Ramos (cell line): Measurements from ENCODE around the gene ENAH.

Experiments
- in situ Hi-C: fragments of 300-500 bp; cut with MboI; formaldehyde crosslinking; loops from one replicate; pipeline ENCODE4 v1.14.3; 2022; ENCODE audit warnings: low sequenced_read_pairs; ENCODE audit not compliant: unreplicated experiment

The ENAH gene

GRCh38 chr1:225509376-225509707 lies 143.6 kb downstream of the ENAH start:
- in situ Hi-C loops, result no loop called here

GRCh38 chr1:225508538-225509375 lies 144.2 kb downstream of the ENAH start:
- in situ Hi-C loops, result no loop called here

GRCh38 chr1:225506727-225507126 lies 146.2 kb downstream of the ENAH start:
- in situ Hi-C loops, result no loop called here

- in situ Hi-C loops, result no loop called here
Observed at GRCh38 chr1:225504776-225505175, 148.1 kb downstream of the ENAH start.

GRCh38 chr1:225500624-225501192 lies 152.2 kb downstream of the ENAH start:
- in situ Hi-C loops, result no loop called here

- in situ Hi-C loops, result no loop called here
Observed at GRCh38 chr1:225498549-225499136, 154.3 kb downstream of the ENAH start.

- in situ Hi-C loops, result no loop called here
Observed at GRCh38 chr1:225494789-225495359, 158.0 kb downstream of the ENAH start.

- in situ Hi-C loops, result no loop called here
Observed at GRCh38 chr1:225493591-225494246, 159.2 kb downstream of the ENAH start.

GRCh38 chr1:225488676-225489075 lies 164.2 kb downstream of the ENAH start:
- in situ Hi-C loops, result no loop called here

GRCh38 chr1:225486856-225487255 lies 166.1 kb downstream of the ENAH start:
- in situ Hi-C loops, result no loop called here

GRCh38 chr1:225485991-225486530 lies 166.9 kb downstream of the ENAH start:
- in situ Hi-C loops, result no loop called here

- in situ Hi-C loops, result no loop called here
Observed at GRCh38 chr1:225485226-225485625, 167.7 kb downstream of the ENAH start.

GRCh38 chr1:225484657-225485214 lies 168.2 kb downstream of the ENAH start:
- in situ Hi-C loops, result no loop called here

- in situ Hi-C loops, result no loop called here
Observed at GRCh38 chr1:225483818-225484656, 168.9 kb downstream of the ENAH start.

- in situ Hi-C loops, result no loop called here
Observed at GRCh38 chr1:225482421-225482950, 170.4 kb downstream of the ENAH start.

GRCh38 chr1:225481738-225482137 lies 171.2 kb downstream of the ENAH start:
- in situ Hi-C loops, result no loop called here

- in situ Hi-C loops, result no loop called here
Observed at GRCh38 chr1:225480825-225481434, 172.0 kb downstream of the ENAH start.

GRCh38 chr1:225479996-225480720 lies 172.8 kb downstream of the ENAH start:
- in situ Hi-C loops, result loop anchor here (5.0 kb wide), 2 partner anchors 287 to 492 kb away; no protein-coding TSS in a partner anchor
